Adrenal gland (tissue), 5 donors: Measurements from ENCODE around the gene PSG3.
"Not testable (repeated sequence)": the region's sequence is repeated elsewhere in the genome, so short reads cannot be mapped to it uniquely, and the experiment has no call there.

ENCODE experiments used
- POLR2A ChIP-seq, 2 donors: fragments of 450-650 bp; IDR thresholded peaks; one replicate each; pipeline ENCODE4 v1.6.1; 2017; ENCODE audit warnings: antibody characterized with exemption in 2 of 2, mild to moderate bottlenecking in 2 of 2, moderate library complexity in 1 of 2
- TF ChIP-seq, protein P1 (sequence below), 6 experiments: fragments of 450-650 bp in 4 of 6; fragments of 200-600 bp in 2 of 6; sonication (generic) in 1 of 6; IDR thresholded peaks; 1 replicate in 5 of 6; 2 replicates in 1 of 6; pipeline versions ENCODE4 v1.5.1 to v1.8.0; 2016 to 2021; ENCODE audit warnings: antibody characterized with exemption in 6 of 6, mild to moderate bottlenecking in 2 of 6, moderate library complexity in 1 of 6
- donor health status: DM: no; HTN: no; CAD: no.

DNA sequence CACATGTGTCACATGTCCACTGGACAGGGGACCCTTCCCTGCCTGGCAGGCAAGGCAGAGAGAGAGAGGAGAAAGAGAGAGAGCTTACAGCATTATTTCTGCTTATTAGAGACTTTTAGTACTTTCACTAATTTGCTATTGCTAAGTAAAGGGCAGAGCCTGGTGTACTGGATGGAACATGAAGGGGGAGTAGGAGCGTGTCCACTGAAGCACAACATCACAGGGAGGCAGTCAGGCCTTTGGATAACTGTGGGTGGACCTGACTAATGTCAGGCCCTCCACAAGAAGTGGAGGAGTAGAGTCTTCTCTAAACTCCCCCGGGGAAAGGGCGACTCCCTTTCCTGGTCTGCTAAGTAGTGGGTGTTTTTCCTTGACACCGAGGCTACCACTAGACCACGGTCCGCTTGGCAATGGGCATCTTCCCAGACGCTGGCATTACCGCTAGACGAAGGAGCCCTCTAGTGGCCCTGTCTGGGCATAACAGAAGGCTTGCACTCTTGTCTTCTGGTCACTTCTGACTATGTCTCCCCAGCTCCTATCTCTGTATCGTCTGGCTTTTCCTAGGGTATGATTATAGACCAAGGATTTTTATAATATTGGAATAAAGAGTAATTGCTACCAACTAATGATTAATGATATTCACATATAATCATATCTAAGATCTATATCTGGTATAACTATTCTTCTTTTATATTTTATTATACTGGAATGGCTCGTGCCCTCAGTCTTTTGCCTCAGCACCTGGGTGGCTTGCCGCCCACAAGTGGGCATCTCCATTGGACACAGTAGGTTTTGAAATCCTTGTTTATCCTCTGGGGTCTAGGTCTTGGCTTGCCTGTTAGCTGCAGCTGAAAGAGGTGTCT lies 36.7 kb upstream of the PSG3 start:
- TF ChIP-seq, protein P1, sequence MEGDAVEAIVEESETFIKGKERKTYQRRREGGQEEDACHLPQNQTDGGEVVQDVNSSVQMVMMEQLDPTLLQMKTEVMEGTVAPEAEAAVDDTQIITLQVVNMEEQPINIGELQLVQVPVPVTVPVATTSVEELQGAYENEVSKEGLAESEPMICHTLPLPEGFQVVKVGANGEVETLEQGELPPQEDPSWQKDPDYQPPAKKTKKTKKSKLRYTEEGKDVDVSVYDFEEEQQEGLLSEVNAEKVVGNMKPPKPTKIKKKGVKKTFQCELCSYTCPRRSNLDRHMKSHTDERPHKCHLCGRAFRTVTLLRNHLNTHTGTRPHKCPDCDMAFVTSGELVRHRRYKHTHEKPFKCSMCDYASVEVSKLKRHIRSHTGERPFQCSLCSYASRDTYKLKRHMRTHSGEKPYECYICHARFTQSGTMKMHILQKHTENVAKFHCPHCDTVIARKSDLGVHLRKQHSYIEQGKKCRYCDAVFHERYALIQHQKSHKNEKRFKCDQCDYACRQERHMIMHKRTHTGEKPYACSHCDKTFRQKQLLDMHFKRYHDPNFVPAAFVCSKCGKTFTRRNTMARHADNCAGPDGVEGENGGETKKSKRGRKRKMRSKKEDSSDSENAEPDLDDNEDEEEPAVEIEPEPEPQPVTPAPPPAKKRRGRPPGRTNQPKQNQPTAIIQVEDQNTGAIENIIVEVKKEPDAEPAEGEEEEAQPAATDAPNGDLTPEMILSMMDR (IDR thresholded peaks at IDR 0.05): peak; percentile 55 to 77 (median 59)
- TF ChIP-seq POLR2A (IDR thresholded peaks at IDR 0.05): not testable (repeated sequence)
